HG02798 (cell line): ENCODE measurements around the gene LGALS8.
"Not testable (repeated sequence)": the region's sequence is repeated elsewhere in the genome, so short reads cannot be mapped to it uniquely, and the experiment has no call there.

ENCODE experiments used
- ATAC-seq: cut with Tn5 transposase; IDR thresholded peaks from one replicate; pipeline ENCODE4 v1.9.1; 2021; ENCODE audit warnings: mild to moderate bottlenecking; ENCODE audit not compliant: unreplicated experiment, poor library complexity

LGALS8 gene

GRCh38 chr1:236536540-236536939, 12.8 kb downstream of the LGALS8 start:
- no peak for ATAC-seq

DNA sequence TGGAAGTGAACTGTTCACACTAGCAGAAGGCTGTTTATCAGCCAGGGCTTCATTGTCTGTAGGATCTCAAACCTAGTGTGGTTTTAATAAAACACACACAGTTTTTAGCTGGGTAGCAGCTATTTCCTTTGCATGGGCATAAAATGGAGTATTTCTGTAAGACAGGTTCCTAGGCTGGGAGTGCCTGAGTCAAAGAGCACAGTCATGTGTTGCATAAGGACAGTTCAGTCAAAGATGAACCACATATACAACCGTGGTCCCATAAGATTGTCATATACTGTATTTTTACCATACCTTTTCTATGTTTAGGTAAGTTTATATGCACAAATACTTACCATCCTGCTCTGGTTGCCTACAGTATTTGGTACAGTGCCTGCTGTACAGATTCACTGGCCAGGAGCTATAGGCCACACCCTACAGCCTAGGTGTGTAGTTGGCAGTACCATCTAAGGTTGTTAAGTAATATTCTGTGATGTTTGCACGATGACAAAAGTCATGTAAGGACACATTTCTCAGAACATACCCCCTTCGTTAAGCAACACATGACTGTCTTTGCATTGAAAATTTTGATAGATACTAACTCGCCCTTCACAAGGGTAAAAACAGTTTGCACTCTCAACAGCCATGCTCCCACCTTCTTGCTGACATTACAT, 17.2 kb downstream of the LGALS8 start:
- ATAC-seq: no peak

GRCh38 chr1:236541710-236542109, 17.9 kb downstream of the LGALS8 start:
- ATAC-seq: no peak

GRCh38 chr1:236543065-236543669, 19.4 kb downstream of the LGALS8 start:
- no peak for ATAC-seq

DNA sequence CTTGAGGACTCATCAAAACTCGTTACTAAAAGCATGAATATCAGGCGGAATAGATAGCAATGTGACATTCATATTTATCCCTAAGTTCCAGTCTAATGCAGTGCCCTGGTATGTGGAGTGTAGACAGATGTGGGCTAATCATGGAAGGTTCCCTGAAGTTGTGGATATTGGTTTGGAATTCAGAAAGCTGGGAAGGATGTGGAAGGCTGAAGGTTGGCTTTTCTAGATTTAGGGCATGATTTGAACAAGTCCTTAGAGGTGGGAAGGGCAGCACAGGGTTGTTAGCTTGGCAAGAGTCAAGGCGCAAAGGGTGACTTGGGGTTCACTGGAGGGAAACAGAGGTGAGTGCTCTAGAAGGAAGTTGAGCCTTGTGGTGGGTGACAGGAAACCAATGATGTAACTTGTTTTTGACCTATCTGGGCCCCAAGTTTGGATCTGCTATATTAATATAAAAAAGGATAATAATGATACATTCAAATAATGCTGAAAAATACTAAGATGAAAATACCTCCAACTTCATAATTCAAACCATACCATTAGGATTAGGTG, 21.9 kb downstream of the LGALS8 start:
- no peak for ATAC-seq

DNA sequence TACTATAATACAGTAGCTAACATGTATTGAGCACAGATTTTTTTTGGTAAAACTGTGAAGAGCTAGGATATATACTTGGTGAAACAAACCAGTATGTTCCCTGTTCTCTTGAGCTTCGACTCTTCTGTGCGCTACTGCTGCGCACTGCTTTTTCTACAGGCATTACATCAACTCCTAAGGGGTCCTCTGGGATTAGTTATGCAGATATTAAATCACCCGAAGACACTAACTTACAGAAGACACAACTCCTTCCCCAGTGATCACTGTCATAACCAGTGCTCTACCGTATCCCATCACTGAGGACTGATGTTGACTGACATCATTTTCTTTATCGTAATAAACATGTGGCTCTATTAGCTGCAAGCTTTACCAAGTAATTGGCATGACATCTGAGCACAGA, 24.7 kb downstream of the LGALS8 start:
- ATAC-seq: no peak

- no peak for ATAC-seq
Measured at GRCh38 chr1:236550961-236551851, 27.4 kb downstream of the LGALS8 start.

GRCh38 chr1:236552096-236552495, 28.3 kb downstream of the LGALS8 start:
- no peak for ATAC-seq

GRCh38 chr1:236552901-236553300, 29.1 kb downstream of the LGALS8 start:
- ATAC-seq: no peak

DNA sequence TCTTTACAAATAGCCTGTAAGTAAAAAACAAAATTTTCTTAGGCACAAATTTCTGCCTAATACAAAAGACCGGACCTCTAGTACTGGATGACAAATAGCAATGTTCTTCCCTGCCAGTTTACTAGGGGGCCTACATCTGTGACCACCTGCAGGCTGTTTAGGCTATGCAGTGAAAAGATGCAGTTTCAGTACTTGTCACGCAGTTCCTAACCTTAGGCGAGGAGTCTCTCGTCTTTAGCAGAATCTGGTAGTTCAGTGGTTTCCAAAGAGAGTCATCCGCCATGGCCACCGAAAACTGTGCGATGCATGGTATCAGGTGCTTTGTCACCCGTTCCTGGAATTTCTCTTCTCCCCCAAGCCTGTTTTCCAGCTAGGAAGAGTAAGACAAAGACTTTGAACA, 29.6 kb downstream of the LGALS8 start:
- ATAC-seq: no peak

GRCh38 chr1:236556606-236557005, 32.8 kb downstream of the LGALS8 start:
- no peak for ATAC-seq

GRCh38 chr1:236558081-236558480, 34.3 kb downstream of the LGALS8 start:
- no peak for ATAC-seq

DNA sequence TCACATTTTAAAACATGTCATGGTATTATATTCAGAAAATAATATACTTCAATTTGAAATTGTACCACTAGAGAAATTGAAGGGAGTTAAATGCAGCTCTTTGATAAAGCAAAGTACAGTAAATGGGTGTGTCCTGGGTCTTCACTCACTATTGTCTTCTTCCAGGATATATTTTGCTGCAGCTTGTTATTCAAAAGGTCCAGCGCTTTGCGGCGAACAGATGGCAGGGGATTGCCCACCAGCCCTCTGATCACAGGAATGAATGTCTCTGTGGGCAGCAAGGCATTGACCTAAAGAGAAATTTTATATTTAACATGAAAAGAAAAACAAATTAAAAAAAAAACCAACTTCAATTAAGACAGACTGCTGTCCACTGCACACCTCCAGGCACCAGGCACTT, 35.1 kb downstream of the LGALS8 start:
- ATAC-seq: no peak

GRCh38 chr1:236560213-236560771, 36.5 kb downstream of the LGALS8 start:
- ATAC-seq: no peak

GRCh38 chr1:236561976-236562375, 38.2 kb downstream of the LGALS8 start:
- ATAC-seq: no peak

- no peak for ATAC-seq
Measured at GRCh38 chr1:236565530-236565929, 41.7 kb downstream of the LGALS8 start.

DNA sequence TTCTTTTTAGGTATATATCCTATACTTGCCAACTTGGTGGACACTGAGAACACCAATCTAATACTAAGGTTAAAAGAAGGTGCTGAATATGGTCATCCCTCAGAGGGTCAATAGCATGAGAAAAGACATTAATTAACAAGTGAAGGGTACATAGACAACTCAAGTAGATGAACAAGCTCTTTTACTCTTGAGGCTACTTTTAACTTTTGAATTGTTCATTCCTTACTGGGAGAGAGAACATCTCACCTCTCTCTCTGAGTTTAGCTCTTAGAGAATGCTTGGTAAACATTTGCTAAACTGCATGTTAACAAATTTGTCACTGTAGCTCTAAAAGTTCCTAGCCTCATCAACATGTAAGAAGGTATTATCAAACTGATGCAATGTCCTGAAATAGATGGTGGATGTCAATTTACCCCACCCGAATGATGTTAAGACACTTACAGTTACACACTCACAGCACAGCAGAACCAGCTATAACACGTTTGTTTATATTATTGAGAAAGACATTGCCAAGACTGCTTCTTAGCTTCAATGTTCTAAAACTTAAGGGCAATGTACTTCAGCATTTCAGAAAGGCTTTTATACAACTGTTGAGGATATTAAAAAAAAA, 44.6 kb downstream of the LGALS8 start:
- ATAC-seq: no peak

DNA sequence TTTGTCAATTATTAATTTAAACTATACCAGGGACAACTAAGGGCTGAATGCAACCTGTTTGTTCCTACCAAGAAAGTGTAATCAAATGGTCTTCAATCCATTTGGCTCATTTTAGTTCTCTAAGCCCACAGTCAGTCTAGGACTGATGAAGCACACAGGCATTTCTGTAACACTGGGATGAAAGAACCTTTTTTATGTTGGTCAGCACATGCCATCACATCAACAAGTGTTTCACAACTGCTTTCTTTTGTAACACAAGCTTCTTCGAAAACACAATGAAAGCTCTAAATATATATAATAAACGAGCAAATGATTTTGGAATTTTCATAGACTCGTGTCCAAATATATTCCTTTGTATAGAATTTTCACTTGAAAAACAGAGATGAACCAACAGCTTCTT, 51.7 kb downstream of the LGALS8 start:
- no peak for ATAC-seq

- no peak for ATAC-seq
Measured at GRCh38 chr1:236576004-236576403, 52.2 kb downstream of the LGALS8 start.

- not testable (repeated sequence) for ATAC-seq
Measured at GRCh38 chr1:236577041-236577440, 53.3 kb downstream of the LGALS8 start.
